ENCODE measurements around the gene RAB3D. TPM values are rescaled to one million over a fixed set of nuclear protein-coding genes. Genes with fewer than 3 reads are reported as not detected.

The RAB3D gene
- total RNA-seq, result 10 to 100 TPM; 17.9 to 23.7 (median 22.6) TPM

GRCh38 chr19:11339254-11340098 is at the start of gene RAB3D:
Gene RAB3D, minus strand, starts transcription at chr19:11339657. Its CDS starts 2,258 bp downstream, at chr19:11337399.
- Histone ChIP-seq H3K4me1 (peaks cover 0 to 4% of the 10 kb centered on the region in 2 donors), H3K9me3 (no peaks in the 10 kb centered on the region), H3K4me3 (peak within 1 kb of the TSS; percentile 84 to 96 (median 87)), H3K36me3 (no peaks in the 10 kb centered on the region), H3K27me3 (no peaks in the 10 kb centered on the region), H3K27ac (peak within 1 kb of the TSS; percentile 68 to 90)
- TF ChIP-seq POLR2AphosphoS5 (IDR thresholded peaks at IDR 0.05) (peak; percentile 39 to 51 (median 51)), CTCF (IDR thresholded peaks at IDR 0.05) (no peak), POLR2A (IDR thresholded peaks at IDR 0.05) (peak; percentile 38)
- intact Hi-C loops (cut with DNase I; ENCODE audit: low total_unique reads), result no loop called here
- peak; percentile 83 to 91 for DNase-seq (ENCODE audit: low spot score in 2 of 2)

GRCh38 chr19:11387162-11388034 is 47.9 kb upstream of the RAB3D start:
- no peaks in the 10 kb centered on the region for H3K9me3 ChIP-seq
- H3K27me3 ChIP-seq, result peaks cover 0 to 12% of the 10 kb centered on the region in 2 donors
- no peak overlapping the region for H3K4me3 ChIP-seq
- TF ChIP-seq CTCF (IDR thresholded peaks at IDR 0.05), result no peak
- no peak for TF ChIP-seq POLR2AphosphoS5 (IDR thresholded peaks at IDR 0.05)
- TF ChIP-seq POLR2A (IDR thresholded peaks at IDR 0.05), result no peak
- no peaks in the 10 kb centered on the region for H3K36me3 ChIP-seq
- peaks cover 0 to 8% of the 10 kb centered on the region in 2 donors for H3K4me1 ChIP-seq
- intact Hi-C loops (cut with DNase I; ENCODE audit: low total_unique reads), result no loop called here
- no peak overlapping the region for H3K27ac ChIP-seq
- DNase-seq (ENCODE audit: low spot score in 2 of 2), result no peak

- TF ChIP-seq POLR2AphosphoS5 (IDR thresholded peaks at IDR 0.05) (no peak), POLR2A (IDR thresholded peaks at IDR 0.05) (no peak), CTCF (IDR thresholded peaks at IDR 0.05) (no peak)
- Histone ChIP-seq H3K27ac (no peak overlapping the region), H3K4me3 (no peak overlapping the region), H3K36me3 (no peaks in the 10 kb centered on the region), H3K9me3 (no peaks in the 10 kb centered on the region), H3K27me3 (peaks cover 3 to 13% of the 10 kb centered on the region in 2 donors), H3K4me1 (peaks cover 0 to 18% of the 10 kb centered on the region in 2 donors)
- DNase-seq (ENCODE audit: low spot score in 2 of 2), result no peak
- intact Hi-C loops (cut with DNase I; ENCODE audit: low total_unique reads), result no loop called here
These were observed 45.3 kb upstream of the RAB3D start for GRCh38 chr19:11384778-11385129.

GRCh38 chr19:11383706-11384048 is 44.2 kb upstream of the RAB3D start:
- H3K27me3 ChIP-seq, result peaks cover 3 to 13% of the 10 kb centered on the region in 2 donors
- H3K4me1 ChIP-seq, result peaks cover 0 to 18% of the 10 kb centered on the region in 2 donors
- intact Hi-C loops (cut with DNase I; ENCODE audit: low total_unique reads), result no loop called here
- no peaks in the 10 kb centered on the region for H3K9me3 ChIP-seq
- H3K27ac ChIP-seq, result peak overlapping the region in 1 of 2 donors; percentile 23
- no peak for DNase-seq (ENCODE audit: low spot score in 2 of 2)
- H3K4me3 ChIP-seq, result peak overlapping the region; percentile 36 to 52 (median 44)
- no peak for TF ChIP-seq CTCF (IDR thresholded peaks at IDR 0.05)
- TF ChIP-seq POLR2A (IDR thresholded peaks at IDR 0.05), result no peak
- no peak for TF ChIP-seq POLR2AphosphoS5 (IDR thresholded peaks at IDR 0.05)
- no peaks in the 10 kb centered on the region for H3K36me3 ChIP-seq
